Endodermal cell (in vitro differentiated cells): ENCODE data around the gene GIT1. TPM values are rescaled to one million over a fixed set of nuclear protein-coding genes. Genes with fewer than 3 reads are reported as not detected.
A peak's percentile ranks its signal among the peaks of the same experiment; 100 is the strongest.

Experiments
- DNase-seq: peaks from one replicate; pipeline ENCODE4 v3.0.0-alpha.2; 2017
- H3K27ac ChIP-seq: 2 replicates; pipeline ENCODE4 v1.5.1; 2013; ENCODE audit warnings: mild to moderate bottlenecking, low read depth, low read length, moderate library complexity
- H3K27me3 ChIP-seq: 2 replicates; pipeline ENCODE4 v1.6.1; 2013; ENCODE audit warnings: mild to moderate bottlenecking, low read length, moderate library complexity; ENCODE audit not compliant: insufficient read depth, control insufficient read depth, poor library complexity, severe bottlenecking
- H3K36me3 ChIP-seq: 2 replicates; pipeline ENCODE4 v1.7.0; 2013; ENCODE audit warnings: mild to moderate bottlenecking, low read length, moderate library complexity; ENCODE audit not compliant: control insufficient read depth, insufficient read depth
- H3K4me1 ChIP-seq: one replicate; pipeline ENCODE4 v1.7.0; 2013; ENCODE audit warnings: low read length; ENCODE audit not compliant: control insufficient read depth, insufficient read depth
- H3K4me3 ChIP-seq: 2 replicates; pipeline ENCODE4 v1.5.1; 2013; ENCODE audit warnings: mild to moderate bottlenecking, low read length, moderate library complexity
- H3K9ac ChIP-seq: 2 replicates; pipeline ENCODE4 v1.6.1; 2013; ENCODE audit warnings: mild to moderate bottlenecking, low read length, moderate library complexity; ENCODE audit not compliant: poor library complexity, severe bottlenecking; ENCODE audit errors: extremely low read depth
- H3K9me3 ChIP-seq: 2 replicates; pipeline ENCODE4 v1.6.1; 2013; ENCODE audit warnings: mild to moderate bottlenecking, low read length, moderate library complexity; ENCODE audit not compliant: control insufficient read depth
- H3K27ac Mint-ChIP-seq: 2 replicates; pipeline ENCODE4 v1.8.0; 2020; ENCODE audit warnings: mixed read lengths
- H3K27me3 Mint-ChIP-seq: 2 replicates; pipeline ENCODE4 v1.8.0; 2021; ENCODE audit warnings: mild to moderate bottlenecking, mixed read lengths; ENCODE audit not compliant: insufficient read depth
- H3K36me3 Mint-ChIP-seq: 2 replicates; pipeline ENCODE4 v1.8.0; 2020; ENCODE audit warnings: low read depth, mixed read lengths
- H3K4me1 Mint-ChIP-seq: 2 replicates; pipeline ENCODE4 v1.8.0; 2020; ENCODE audit warnings: mixed read lengths
- H3K4me3 Mint-ChIP-seq: 2 replicates; pipeline ENCODE4 v1.8.0; 2020; ENCODE audit warnings: mild to moderate bottlenecking, moderate library complexity, mixed read lengths
- H3K9me3 Mint-ChIP-seq: 2 replicates; pipeline ENCODE4 v1.8.0; 2020; ENCODE audit warnings: mild to moderate bottlenecking, mixed read lengths
- CTCF ChIP-seq: fragments of 200-600 bp; sonication (generic); conservative IDR thresholded peaks from 2 replicates; pipeline ENCODE4 v1.5.0; 2021; ENCODE audit warnings: antibody characterized with exemption, mild to moderate bottlenecking
- WGBS, 2 experiments: methylation state at CpG; one replicate each; pipeline versions ENCODE4 v1.1.5 to v1.1.7; 2013; ENCODE audit warnings: missing lambda C conversion rate in 2 of 2, mixed read lengths in 1 of 2; ENCODE audit not compliant: insufficient coverage in 1 of 2, insufficient read length in 1 of 2; 5-methylcytosine and 5-hydroxymethylcytosine counted together
- total RNA-seq, 2 donors: library from RNA; stranded (reverse); fragmentation: NEBNext Ultra II Directional in 1 of 2; extraction: Animal tissue kit (Norgen Biotek cat#: 25700) in 1 of 2; gene quantifications; 2 replicates in 1 of 2; 3 replicates in 1 of 2; pipeline ENCODE4 v1.2.1, GENCODE V29; 2021

Gene GIT1
- total RNA-seq, 2 donors from 2014 or later = 45.0 to 61.8 TPM

- no peaks in the 10 kb centered on the region for H3K4me1 ChIP-seq
- H3K36me3 Mint-ChIP-seq = no peaks in the 10 kb centered on the region
- H3K36me3 ChIP-seq = no peaks in the 10 kb centered on the region
- no peak overlapping the region for H3K9ac ChIP-seq
- no peak for TF ChIP-seq CTCF
- peaks cover 65% of the 10 kb centered on the region for H3K27me3 ChIP-seq
- 83 to 100% methylated on average over 1 to 16 of the region's 16 CpGs for WGBS, 2 experiments
- H3K9me3 ChIP-seq = no peaks in the 10 kb centered on the region
- no peak overlapping the region for H3K27ac Mint-ChIP-seq
- H3K27me3 Mint-ChIP-seq = peaks cover 93% of the 10 kb centered on the region
- peak overlapping the region; percentile 88 for H3K27ac ChIP-seq
- peaks cover 1% of the 10 kb centered on the region for H3K9me3 Mint-ChIP-seq
- peaks cover 2% of the 10 kb centered on the region for H3K4me1 Mint-ChIP-seq
- H3K4me3 Mint-ChIP-seq = no peak overlapping the region
- DNase-seq = peak; percentile 63
- H3K4me3 ChIP-seq = no peak overlapping the region
Observed at GRCh38 chr17:29614349-29615047, 25.1 kb upstream of the GIT1 start.

GRCh38 chr17:29613856-29614255, 24.4 kb upstream of the GIT1 start:
- 52 to 56% methylated on average over 8 to 13 of the region's 13 CpGs for WGBS, 2 experiments
- Mint-ChIP-seq H3K27me3 (peaks cover 91% of the 10 kb centered on the region), H3K9me3 (peaks cover 1% of the 10 kb centered on the region), H3K4me3 (no peak overlapping the region), H3K27ac (no peak overlapping the region), H3K4me1 (peaks cover 2% of the 10 kb centered on the region), H3K36me3 (no peaks in the 10 kb centered on the region)
- H3K4me1 ChIP-seq = no peaks in the 10 kb centered on the region
- no peak overlapping the region for H3K9ac ChIP-seq
- no peaks in the 10 kb centered on the region for H3K36me3 ChIP-seq
- no peak for DNase-seq
- TF ChIP-seq CTCF = no peak
- H3K27me3 ChIP-seq = peaks cover 59% of the 10 kb centered on the region
- H3K9me3 ChIP-seq = no peaks in the 10 kb centered on the region
- H3K27ac ChIP-seq = peak overlapping the region; percentile 88
- H3K4me3 ChIP-seq = no peak overlapping the region

- H3K4me1 ChIP-seq = no peaks in the 10 kb centered on the region
- H3K27ac ChIP-seq = peak overlapping the region; percentile 88
- peaks cover 54% of the 10 kb centered on the region for H3K27me3 ChIP-seq
- H3K36me3 ChIP-seq = no peaks in the 10 kb centered on the region
- H3K9ac ChIP-seq = no peak overlapping the region
- no peaks in the 10 kb centered on the region for H3K9me3 ChIP-seq
- Mint-ChIP-seq H3K4me1 (peaks cover 2% of the 10 kb centered on the region), H3K27me3 (peaks cover 86% of the 10 kb centered on the region), H3K4me3 (no peak overlapping the region), H3K9me3 (peaks cover 1% of the 10 kb centered on the region), H3K36me3 (no peaks in the 10 kb centered on the region), H3K27ac (no peak overlapping the region)
- peak; percentile 100 for DNase-seq
- WGBS, 2 experiments = 11 to 16% methylated on average over 4 to 50 of the region's 50 CpGs
- no peak overlapping the region for H3K4me3 ChIP-seq
- TF ChIP-seq CTCF = peak; percentile 95
Observed at GRCh38 chr17:29613352-29613837, 23.9 kb upstream of the GIT1 start.
